ENCODE results near the gene RNF151. TPM values are rescaled to one million over a fixed set of nuclear protein-coding genes. Genes with fewer than 3 reads are reported as not detected.
A peak's percentile ranks its signal among the peaks of the same experiment; 100 is the strongest.
"Not testable (repeated sequence)": the region's sequence is repeated elsewhere in the genome, so short reads cannot be mapped to it uniquely, and the experiment has no call there.

RNF151 gene
- total RNA-seq, 6 experiments from 2014 or later = not detected

DNA sequence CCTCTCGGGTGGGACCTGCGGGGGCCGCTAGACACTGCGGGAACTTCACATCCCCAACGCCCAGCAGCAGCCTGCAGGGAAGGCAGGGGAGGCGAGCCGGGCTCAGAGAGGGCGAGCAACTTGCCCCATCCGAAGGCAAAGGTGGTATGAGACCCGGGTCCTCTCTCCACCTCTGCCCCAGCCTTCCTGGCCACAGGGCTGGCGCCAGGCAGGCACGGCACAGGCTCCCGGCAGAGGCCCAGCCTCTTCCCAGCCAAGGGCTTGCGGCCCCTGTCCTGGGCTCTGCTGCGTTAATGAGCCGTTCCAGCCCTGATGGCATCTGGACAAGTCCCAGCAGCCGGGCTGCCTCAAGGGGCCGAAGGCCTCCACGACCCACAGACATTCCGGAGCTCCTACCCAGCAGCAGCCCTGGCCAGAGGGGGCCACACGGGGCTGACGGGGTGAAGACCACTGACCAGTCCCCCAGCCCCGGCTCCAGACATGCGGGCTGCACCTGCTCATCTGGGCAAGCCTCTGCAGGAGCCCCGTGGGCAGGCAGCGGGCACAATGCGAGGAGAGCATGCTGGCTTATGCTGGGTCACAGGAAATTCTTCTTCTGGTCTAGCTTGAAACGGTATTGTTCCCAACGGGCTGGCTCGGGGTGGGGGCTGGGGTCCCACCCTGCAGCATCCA lies 47.2 kb upstream of the RNF151 start:
- ATAC-seq = no peak
- no CpG with 5 or more reads among the region's 30 CpGs for WGBS (ENCODE audit: insufficient coverage, low coverage, low lambda C conversion rate, missing lambda C conversion rate)
- peaks cover 0 to 8% of the 10 kb centered on the region in 2 donors for H3K27me3 ChIP-seq

DNA sequence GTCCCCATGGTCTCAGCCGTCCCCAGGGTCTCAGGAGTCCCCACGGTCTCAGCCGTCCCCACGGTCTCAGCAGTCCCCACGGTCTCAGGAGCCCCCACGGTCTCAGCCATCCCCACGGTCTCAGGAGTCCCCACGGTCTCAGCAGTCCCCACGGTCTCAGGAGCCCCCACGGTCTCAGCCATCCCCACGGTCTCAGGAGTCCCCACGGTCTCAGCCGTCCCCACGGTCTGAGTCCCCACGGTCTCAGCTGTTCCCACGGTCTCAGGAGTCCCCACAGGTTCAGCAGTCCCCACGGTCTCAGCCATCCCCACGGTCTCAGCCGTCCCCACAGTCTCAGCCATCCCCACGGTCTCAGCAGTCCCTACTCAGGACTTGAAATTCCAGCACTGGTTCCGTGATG lies 46.5 kb upstream of the RNF151 start:
- H3K27me3 ChIP-seq; H3K4me1 ChIP-seq; H3K36me3 ChIP-seq; H3K9me3 ChIP-seq; DNase-seq; H3K27ac ChIP-seq; ATAC-seq; intact Hi-C loops (cut with DNase I); H3K4me3 ChIP-seq: not testable (repeated sequence)
- WGBS (ENCODE audit: insufficient coverage, low coverage, low lambda C conversion rate, missing lambda C conversion rate) = 37% methylated on average over 9 of the region's 21 CpGs

More for the DNA sequence above, 47.2 kb upstream of the RNF151 start:
- H3K4me1 ChIP-seq = no peaks in the 10 kb centered on the region
- no peak overlapping the region for H3K4me3 ChIP-seq
- intact Hi-C loops (cut with DNase I) = no loop called here
- DNase-seq = no peak
- no peaks in the 10 kb centered on the region for H3K36me3 ChIP-seq
- H3K9me3 ChIP-seq = no peaks in the 10 kb centered on the region
- TF ChIP-seq POLR2A (IDR thresholded peaks at IDR 0.05) = no peak
- TF ChIP-seq, protein P1, sequence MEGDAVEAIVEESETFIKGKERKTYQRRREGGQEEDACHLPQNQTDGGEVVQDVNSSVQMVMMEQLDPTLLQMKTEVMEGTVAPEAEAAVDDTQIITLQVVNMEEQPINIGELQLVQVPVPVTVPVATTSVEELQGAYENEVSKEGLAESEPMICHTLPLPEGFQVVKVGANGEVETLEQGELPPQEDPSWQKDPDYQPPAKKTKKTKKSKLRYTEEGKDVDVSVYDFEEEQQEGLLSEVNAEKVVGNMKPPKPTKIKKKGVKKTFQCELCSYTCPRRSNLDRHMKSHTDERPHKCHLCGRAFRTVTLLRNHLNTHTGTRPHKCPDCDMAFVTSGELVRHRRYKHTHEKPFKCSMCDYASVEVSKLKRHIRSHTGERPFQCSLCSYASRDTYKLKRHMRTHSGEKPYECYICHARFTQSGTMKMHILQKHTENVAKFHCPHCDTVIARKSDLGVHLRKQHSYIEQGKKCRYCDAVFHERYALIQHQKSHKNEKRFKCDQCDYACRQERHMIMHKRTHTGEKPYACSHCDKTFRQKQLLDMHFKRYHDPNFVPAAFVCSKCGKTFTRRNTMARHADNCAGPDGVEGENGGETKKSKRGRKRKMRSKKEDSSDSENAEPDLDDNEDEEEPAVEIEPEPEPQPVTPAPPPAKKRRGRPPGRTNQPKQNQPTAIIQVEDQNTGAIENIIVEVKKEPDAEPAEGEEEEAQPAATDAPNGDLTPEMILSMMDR (IDR thresholded peaks at IDR 0.05) = no peak
- H3K27ac ChIP-seq = no peak overlapping the region

DNA sequence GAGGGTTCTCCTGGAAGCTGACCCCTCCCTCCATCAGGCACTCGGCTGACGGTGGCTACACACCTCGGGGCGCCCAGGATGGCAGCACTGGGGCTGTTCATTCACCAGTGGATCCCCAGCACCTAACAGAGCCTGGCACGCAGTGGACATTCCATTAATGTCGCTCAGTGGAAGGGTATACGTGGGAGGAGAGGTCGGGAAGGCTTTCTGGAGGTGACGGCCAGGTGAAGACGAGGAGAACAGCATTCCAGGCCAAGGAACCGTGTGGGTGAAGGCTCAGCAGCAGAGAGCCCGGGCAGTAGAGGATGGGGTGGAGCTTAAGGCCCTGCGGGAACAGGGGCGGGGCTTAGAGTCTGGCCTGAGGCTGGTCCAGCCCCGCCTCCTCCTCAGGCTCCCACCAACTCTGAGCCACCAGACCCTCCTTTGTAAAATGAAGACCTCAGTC lies 45.9 kb upstream of the RNF151 start:
- intact Hi-C loops (cut with DNase I) = no loop called here
- peak; percentile 35 to 69 (median 48) for ATAC-seq
- H3K27me3 ChIP-seq = peaks cover 0 to 8% of the 10 kb centered on the region in 2 donors
- TF ChIP-seq, protein P1 (IDR thresholded peaks at IDR 0.05) = no peak
- no peak for TF ChIP-seq POLR2A (IDR thresholded peaks at IDR 0.05)
- no peaks in the 10 kb centered on the region for H3K4me1 ChIP-seq
- DNase-seq = no peak
- H3K4me3 ChIP-seq = no peak overlapping the region
- 16% methylated on average over 13 of the region's 15 CpGs for WGBS (ENCODE audit: insufficient coverage, low coverage, low lambda C conversion rate, missing lambda C conversion rate)
- no peaks in the 10 kb centered on the region for H3K36me3 ChIP-seq
- H3K9me3 ChIP-seq = no peaks in the 10 kb centered on the region
- no peak overlapping the region for H3K27ac ChIP-seq

DNA sequence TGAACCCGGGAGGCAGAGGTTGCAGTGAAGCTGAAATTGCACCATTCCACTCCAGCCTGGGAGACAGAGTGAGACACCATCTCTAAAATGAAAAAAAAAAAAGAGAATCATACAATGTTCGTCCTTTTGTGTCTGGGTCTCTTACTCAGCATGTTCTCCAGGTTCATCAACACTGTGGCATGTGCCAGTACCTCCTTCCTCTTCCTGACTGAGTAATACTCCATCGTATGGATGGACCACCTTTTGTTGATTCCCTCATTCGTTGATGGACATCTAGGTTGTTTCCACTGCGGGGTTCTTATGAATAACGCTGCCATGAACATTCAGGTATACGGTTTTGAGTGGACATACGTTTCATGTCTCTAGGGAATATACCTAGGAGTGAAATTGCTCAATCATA lies 44.3 kb upstream of the RNF151 start:
- Histone ChIP-seq H3K9me3 (no peaks in the 10 kb centered on the region), H3K27ac (no peak overlapping the region), H3K36me3 (no peaks in the 10 kb centered on the region), H3K27me3 (peaks cover 0 to 4% of the 10 kb centered on the region in 2 donors), H3K4me3 (no peak overlapping the region), H3K4me1 (no peaks in the 10 kb centered on the region)
- no peak for ATAC-seq
- no peak for DNase-seq
- intact Hi-C loops (cut with DNase I) = no loop called here
- WGBS (ENCODE audit: insufficient coverage, low coverage, low lambda C conversion rate, missing lambda C conversion rate) = 52% methylated on average over 8 of the region's 8 CpGs
- no peak for TF ChIP-seq POLR2A (IDR thresholded peaks at IDR 0.05)
- TF ChIP-seq, protein P1 (IDR thresholded peaks at IDR 0.05) = no peak

DNA sequence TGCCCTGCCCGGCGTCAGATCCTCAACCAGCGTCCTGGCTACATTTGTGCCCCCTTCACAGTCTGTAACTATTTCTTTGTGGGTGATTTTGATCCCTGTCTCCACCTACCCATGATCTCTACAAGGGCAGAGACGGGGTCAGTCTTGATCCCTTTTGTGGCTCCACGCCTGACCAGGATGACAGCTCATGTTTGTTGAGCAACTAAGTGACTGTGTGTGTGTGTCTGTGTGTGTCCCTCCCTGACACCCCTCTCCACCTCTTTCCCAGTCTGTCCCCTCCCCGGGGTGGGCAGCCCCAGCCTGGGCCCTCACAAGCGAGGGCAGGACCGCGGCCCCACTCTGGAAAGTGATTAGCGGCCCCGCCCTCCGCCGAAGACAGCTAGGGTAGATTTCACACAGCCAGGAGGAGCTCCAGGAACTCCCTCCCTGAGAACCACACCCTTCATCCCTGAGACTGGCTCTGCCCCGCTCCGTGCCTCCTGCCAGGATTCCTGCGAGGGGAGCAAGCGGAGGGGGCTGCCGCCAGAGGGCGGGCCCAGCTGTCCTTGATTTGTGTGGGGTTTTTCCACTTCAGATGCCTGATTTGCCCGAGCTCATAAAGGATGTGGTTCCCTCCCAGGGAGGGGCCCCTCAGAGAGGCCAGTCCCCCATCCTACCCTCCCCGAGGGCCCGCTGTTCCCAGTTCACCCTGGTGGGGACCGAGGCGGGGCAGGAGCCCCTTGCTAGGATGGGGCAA lies 43.2 kb upstream of the RNF151 start:
- Histone ChIP-seq H3K36me3 (no peaks in the 10 kb centered on the region), H3K27ac (no peak overlapping the region), H3K27me3 (no peaks in the 10 kb centered on the region), H3K9me3 (no peaks in the 10 kb centered on the region), H3K4me3 (no peak overlapping the region), H3K4me1 (no peaks in the 10 kb centered on the region)
- 40% methylated on average over 10 of the region's 24 CpGs for WGBS (ENCODE audit: insufficient coverage, low coverage, low lambda C conversion rate, missing lambda C conversion rate)
- intact Hi-C loops (cut with DNase I) = no loop called here
- TF ChIP-seq, protein P1 (IDR thresholded peaks at IDR 0.05) = no peak
- no peak for TF ChIP-seq POLR2A (IDR thresholded peaks at IDR 0.05)
- ATAC-seq (no peak), DNase-seq (no peak)

All from right lobe of liver (tissue), 6 donors.